Measurements from ENCODE around the gene CPZ. TPM values are rescaled to one million over a fixed set of nuclear protein-coding genes. Genes with fewer than 3 reads are reported as not detected.

Gene CPZ
- total RNA-seq, 1 donor from 2014 or later, result 0.86 TPM

GRCh38 chr4:8656185-8656517 is 63.6 kb downstream of the CPZ start:
- TF ChIP-seq CTCF (conservative IDR thresholded peaks at IDR 0.05; ENCODE audit: low read depth, low read length), result no peak
- no peak overlapping the region for H3K4me3 ChIP-seq (ENCODE audit: low read depth, low read length)
- no peak for DNase-seq (ENCODE audit: low read depth)

- H3K4me3 ChIP-seq (ENCODE audit: low read depth, low read length), result no peak overlapping the region
- TF ChIP-seq CTCF (conservative IDR thresholded peaks at IDR 0.05; ENCODE audit: low read depth, low read length), result no peak
- no peak for DNase-seq (ENCODE audit: low read depth)
These were observed 64.3 kb downstream of the CPZ start for GRCh38 chr4:8656711-8657380.

- DNase-seq (ENCODE audit: low read depth), result no peak
- no peak overlapping the region for H3K4me3 ChIP-seq (ENCODE audit: low read depth, low read length)
- no peak for TF ChIP-seq CTCF (conservative IDR thresholded peaks at IDR 0.05; ENCODE audit: low read depth, low read length)
These were observed 65.0 kb downstream of the CPZ start for GRCh38 chr4:8657381-8658088.

GRCh38 chr4:8662776-8663175 is 70.2 kb downstream of the CPZ start:
- no peak for DNase-seq (ENCODE audit: low read depth)
- H3K4me3 ChIP-seq (ENCODE audit: low read depth, low read length), result no peak overlapping the region
- no peak for TF ChIP-seq CTCF (conservative IDR thresholded peaks at IDR 0.05; ENCODE audit: low read depth, low read length)

- no peak overlapping the region for H3K4me3 ChIP-seq (ENCODE audit: low read depth, low read length)
- TF ChIP-seq CTCF (conservative IDR thresholded peaks at IDR 0.05; ENCODE audit: low read depth, low read length), result no peak
- no peak for DNase-seq (ENCODE audit: low read depth)
These were observed 71.7 kb downstream of the CPZ start for GRCh38 chr4:8664031-8664805.

GRCh38 chr4:8664976-8665375 is 72.4 kb downstream of the CPZ start:
- no peak for DNase-seq (ENCODE audit: low read depth)
- TF ChIP-seq CTCF (conservative IDR thresholded peaks at IDR 0.05; ENCODE audit: low read depth, low read length), result no peak

More at GRCh38 chr4:8664976-8665375, 72.4 kb downstream of the CPZ start:
- H3K4me3 ChIP-seq (ENCODE audit: low read depth, low read length), result no peak overlapping the region
